Hematopoietic multipotent progenitor cell treated with erythropoietin and hydrocortisone succinate and interleukin-3 and kit ligand, for 17 days (in vitro differentiated cells): Measurements from ENCODE around the gene MAX.
"Not testable (repeated sequence)": the region's sequence is repeated elsewhere in the genome, so short reads cannot be mapped to it uniquely, and the experiment has no call there.

Experiments
- DNase-seq: peaks from one replicate; pipeline ENCODE4 v3.0.0-alpha.2; 2015; ENCODE audit warnings: low spot score

The MAX gene

GRCh38 chr14:65038966-65039365, 63.4 kb downstream of the MAX start:
- no peak for DNase-seq

- DNase-seq = no peak
Observed at GRCh38 chr14:65035049-65035448, 67.3 kb downstream of the MAX start.

GRCh38 chr14:65034021-65034420, 68.3 kb downstream of the MAX start:
- DNase-seq = no peak

- DNase-seq = no peak
Observed at GRCh38 chr14:65033181-65033580, 69.1 kb downstream of the MAX start.

- no peak for DNase-seq
Observed at GRCh38 chr14:65032319-65032718, 70.0 kb downstream of the MAX start.

- not testable (repeated sequence) for DNase-seq
Observed at GRCh38 chr14:65031321-65031720, 71.0 kb downstream of the MAX start.

- no peak for DNase-seq
Observed at GRCh38 chr14:65028937-65029336, 73.4 kb downstream of the MAX start.

- DNase-seq = no peak
Observed at GRCh38 chr14:65027127-65027799, 75.1 kb downstream of the MAX start.

GRCh38 chr14:65026526-65026925, 75.8 kb downstream of the MAX start:
- DNase-seq = no peak

- no peak for DNase-seq
Observed at GRCh38 chr14:65025818-65026217, 76.5 kb downstream of the MAX start.
